HG03432 (cell line): ENCODE results near the gene HS3ST5.

Source experiments
- ATAC-seq: cut with Tn5 transposase; IDR thresholded peaks from one replicate; pipeline ENCODE4 v1.9.1; 2021; ENCODE audit warnings: mild to moderate bottlenecking, moderate library complexity; ENCODE audit not compliant: unreplicated experiment

Gene HS3ST5

GRCh38 chr6:114008331-114008730 lies 334.5 kb downstream of the HS3ST5 start:
- ATAC-seq, result no peak

GRCh38 chr6:114007516-114007915 lies 335.3 kb downstream of the HS3ST5 start:
- ATAC-seq, result peak; percentile 96
